SH-SY5Y (cell line): ENCODE results near the gene CNGB1.

Experiments
- GATA2 ChIP-seq: IDR thresholded peaks from 2 replicates; pipeline ENCODE4 v1.6.1; 2011; ENCODE audit warnings: mild to moderate bottlenecking, low read depth, low read length
- GATA3 ChIP-seq: IDR thresholded peaks from 2 replicates; pipeline ENCODE4 v1.6.1; 2011; ENCODE audit warnings: low read depth, mild to moderate bottlenecking, low read length, moderate library complexity

CNGB1 gene

GRCh38 chr16:57969451-57970123, 1.3 kb downstream of the CNGB1 start:
- TF ChIP-seq GATA3: no peak
- TF ChIP-seq GATA2: no peak

GRCh38 chr16:57967916-57968315, 3.0 kb downstream of the CNGB1 start:
- TF ChIP-seq GATA2: no peak
- TF ChIP-seq GATA3: no peak

- TF ChIP-seq GATA2 (no peak), GATA3 (no peak)
Observed at GRCh38 chr16:57966986-57967385, 3.9 kb downstream of the CNGB1 start.

DNA sequence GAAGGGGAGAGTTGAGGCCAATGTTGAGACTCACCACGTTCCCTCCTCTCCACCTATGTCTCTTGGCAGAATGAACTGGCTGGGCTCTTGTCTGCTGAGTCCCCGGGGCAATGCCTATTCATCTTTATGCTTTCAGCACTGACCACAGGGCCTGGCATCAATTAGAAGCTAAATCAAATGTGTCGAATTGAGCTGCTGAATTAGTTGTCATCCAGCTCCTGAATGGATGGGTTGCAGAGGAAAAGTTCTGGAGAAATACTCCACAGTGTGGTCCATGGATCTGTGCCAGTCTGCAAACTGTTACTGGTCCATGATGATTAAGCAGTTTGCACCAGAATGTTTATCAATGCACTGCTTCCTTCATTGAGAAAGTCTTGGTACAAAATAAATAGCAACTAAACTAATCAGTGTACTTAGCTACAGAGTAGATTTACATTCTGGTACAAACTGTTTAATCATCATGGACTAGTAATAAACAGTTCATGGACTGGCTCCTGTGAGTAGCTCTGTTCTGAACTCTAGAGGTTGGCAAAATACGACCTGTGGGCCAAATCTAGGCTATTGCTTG, 4.6 kb downstream of the CNGB1 start:
- TF ChIP-seq GATA2: no peak
- TF ChIP-seq GATA3: no peak

GRCh38 chr16:57964157-57964700, 6.7 kb downstream of the CNGB1 start:
- TF ChIP-seq GATA3 (no peak), GATA2 (no peak)

- TF ChIP-seq GATA2 (no peak), GATA3 (no peak)
Observed at GRCh38 chr16:57962756-57963155, 8.2 kb downstream of the CNGB1 start.

GRCh38 chr16:57962046-57962445, 8.9 kb downstream of the CNGB1 start:
- TF ChIP-seq GATA2 (no peak), GATA3 (no peak)

GRCh38 chr16:57961538-57961937, 9.4 kb downstream of the CNGB1 start:
- TF ChIP-seq GATA3: no peak

DNA sequence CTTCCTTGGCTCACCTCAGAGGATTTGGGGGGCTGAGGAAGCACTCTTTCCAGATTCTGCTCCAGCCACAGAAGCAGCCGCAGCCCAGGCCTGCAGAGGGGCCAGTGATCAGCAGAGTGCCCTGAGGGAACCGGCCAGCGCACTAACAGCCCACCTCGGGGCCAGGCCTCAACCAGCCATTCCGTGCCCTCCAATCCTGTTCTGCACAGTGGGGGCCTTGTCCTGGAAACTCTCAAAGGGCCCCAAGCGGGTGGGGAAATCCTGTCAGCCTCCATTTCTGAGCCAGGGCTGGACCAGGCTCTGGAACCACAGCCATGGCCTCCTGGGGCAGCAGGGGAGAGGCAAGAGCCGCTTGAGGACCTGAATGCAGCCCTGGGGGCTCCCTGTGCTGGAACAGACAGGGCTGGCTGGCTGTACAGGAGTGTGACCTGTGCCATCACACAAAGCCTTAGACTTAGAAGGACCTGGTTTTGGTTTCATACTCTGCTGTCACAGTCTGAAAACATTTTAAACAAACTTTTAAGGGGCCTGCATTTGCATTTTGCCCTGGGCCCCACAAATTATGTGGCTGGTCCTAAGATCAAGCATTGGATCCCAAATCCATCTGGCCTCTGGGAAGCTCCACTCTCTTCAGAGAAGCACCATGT, 10.0 kb downstream of the CNGB1 start:
- no peak for TF ChIP-seq GATA3
- no peak for TF ChIP-seq GATA2

DNA sequence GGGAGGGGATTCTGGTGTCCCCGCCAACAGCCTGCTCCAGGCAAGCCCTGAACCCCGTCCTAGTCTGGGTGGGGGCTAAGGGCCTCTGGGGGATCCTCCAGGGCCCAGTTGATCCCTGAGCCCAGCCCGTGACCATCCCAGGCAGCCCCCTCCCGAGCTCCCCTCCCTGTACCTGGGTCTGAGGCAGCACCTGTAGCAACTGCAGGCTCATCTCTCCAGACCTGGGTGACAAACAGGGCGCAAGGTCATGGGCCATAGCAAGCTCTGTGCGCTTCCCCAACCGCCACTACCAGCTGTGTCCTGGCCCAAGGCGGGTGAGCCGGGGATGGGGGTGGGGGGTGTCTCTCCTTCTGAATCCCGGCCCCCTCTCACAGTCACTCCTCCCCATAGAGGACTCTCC, 10.6 kb downstream of the CNGB1 start:
- TF ChIP-seq GATA2 (no peak), GATA3 (no peak)

DNA sequence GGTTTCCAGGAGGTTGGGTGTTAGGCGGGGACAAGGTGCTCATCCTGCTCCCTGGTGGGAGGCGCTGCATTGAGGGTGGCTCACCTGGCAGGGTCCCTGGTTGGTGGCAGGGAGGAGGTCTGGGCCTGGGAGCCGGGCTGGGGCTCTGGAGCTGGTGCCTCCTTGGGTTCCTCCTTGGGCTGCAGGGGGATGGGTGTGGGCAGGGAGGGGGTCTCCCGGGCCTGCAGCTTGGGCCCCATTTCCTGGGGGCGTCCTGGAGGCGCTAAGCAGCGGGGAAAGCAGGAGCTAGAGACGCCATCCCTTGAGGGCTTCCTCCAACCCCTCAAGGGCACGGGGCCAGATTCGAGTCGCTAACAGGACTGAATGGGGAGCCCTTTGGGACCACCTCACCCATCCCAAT, 11.1 kb downstream of the CNGB1 start:
- TF ChIP-seq GATA2 (no peak), GATA3 (no peak)

DNA sequence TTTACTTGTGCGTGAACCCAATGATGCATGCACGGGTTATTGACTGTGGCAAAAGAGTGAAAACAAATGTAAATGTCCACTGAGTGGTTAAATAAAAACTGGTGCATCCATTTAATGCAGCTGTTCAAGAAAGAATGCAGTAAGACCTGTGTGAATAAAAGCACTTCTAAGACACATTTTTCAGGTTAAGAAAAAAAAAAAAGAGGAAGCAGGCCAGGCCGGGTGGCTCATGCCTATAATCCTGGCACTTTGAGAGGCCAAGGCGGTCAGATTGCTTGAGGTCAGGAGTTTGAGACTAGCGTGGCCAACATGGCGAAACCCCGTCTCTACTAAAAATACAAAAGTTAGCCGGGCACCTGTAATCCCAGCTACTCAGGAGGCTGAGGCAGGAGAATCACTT, 11.8 kb downstream of the CNGB1 start:
- TF ChIP-seq GATA3 (no peak), GATA2 (no peak)

DNA sequence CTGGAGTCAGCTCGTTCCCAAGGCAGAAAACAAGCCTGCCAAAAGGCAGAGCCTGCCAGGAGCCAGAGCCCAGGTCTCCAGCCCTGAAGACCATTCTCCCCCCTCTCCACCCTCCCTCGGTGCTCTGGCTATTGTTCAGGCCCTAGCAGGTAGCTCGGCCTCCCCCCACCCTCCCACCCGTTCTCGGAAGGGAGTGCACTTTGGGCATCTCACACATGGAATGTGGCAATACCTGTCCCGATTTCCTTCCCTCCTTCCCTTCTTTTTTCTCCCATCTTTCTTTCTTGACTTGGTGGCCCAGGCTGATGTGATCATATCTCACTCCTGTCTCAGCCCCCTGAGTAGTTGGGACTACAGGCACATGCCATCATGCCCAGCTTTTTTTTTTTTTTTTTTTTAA, 12.4 kb downstream of the CNGB1 start:
- TF ChIP-seq GATA2: no peak
- no peak for TF ChIP-seq GATA3

DNA sequence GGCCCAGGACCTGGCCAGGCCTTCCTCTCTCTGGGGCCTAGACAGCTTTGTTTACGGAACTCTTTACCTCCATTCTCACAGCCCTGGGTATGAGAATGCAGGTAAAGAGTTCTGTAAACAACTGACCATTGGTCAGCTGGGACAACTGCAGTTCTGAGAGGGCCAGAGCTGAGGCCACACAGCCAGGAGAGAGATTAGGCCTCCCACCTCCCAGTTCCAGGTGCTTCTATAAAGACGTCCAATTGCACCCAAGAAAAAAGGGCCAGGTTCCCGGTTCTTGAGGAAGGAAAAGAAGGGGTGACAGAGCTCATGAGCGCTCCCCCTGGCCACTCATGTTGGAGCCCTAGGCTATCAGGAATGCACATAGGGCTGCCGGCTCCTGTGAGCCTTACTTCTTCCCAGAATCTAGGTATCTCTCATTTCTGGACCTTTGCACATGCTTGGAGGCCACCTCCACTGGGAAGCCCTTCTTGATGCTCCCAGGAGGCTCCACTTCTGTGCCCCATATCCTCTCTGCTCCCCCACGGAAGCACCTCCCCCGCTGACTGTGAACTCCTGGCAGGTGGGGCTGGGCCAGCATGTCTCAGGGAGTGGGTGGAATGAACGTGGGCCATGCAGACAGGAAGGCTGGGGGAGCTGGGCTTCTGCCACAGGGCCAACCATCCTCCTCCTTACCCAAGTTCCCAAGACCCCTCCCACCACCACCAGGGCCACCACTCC, 13.1 kb downstream of the CNGB1 start:
- no peak for TF ChIP-seq GATA2
- no peak for TF ChIP-seq GATA3

DNA sequence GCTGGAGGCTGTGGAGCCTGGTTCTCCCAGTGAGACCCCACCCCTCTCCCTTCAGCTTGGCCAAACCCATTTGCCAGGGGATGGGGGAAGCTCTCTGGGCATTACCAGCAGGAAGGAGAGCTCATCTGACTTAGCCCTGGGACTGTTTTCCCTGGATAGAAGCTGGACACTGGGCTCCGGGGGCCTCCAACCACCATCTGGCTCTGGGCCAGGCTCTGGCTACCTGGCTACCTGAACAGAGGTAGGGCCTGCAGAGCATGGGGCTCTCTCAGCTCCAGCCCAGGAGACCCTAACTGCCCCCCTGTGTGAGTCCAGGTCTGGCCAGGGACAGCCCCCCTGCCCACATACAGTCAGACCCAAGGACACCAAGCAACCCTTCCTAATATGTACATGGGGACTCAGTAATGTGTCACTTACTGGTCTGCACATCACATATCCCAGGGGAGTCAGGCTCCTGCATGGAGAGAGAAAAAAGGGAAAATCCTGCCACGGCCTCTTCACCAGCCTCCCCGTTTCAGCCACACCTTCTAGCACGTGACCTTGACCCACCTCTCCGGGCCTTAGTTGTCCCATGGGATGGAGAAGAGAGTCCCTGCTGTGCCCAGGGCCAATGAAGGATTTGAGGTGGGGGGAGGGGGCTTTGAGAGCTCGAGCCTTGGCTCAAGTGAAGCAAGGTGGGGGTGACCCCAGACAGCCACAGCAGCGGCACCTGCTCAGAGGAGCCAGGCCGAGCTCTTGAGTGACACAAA, 13.8 kb downstream of the CNGB1 start:
- TF ChIP-seq GATA2 (no peak), GATA3 (no peak)
